ENCODE results near the gene ABHD17C. TPM values are rescaled to one million over a fixed set of nuclear protein-coding genes. Genes with fewer than 3 reads are reported as not detected.

The ABHD17C gene
- total and polyA plus RNA-seq, 2 of the 8 experiments (the other 6 are each of a cell fraction or from before 2014, with no cell fraction given), result 20.2 to 29.8 TPM

GRCh38 chr15:80694611-80695098, 455 bp upstream of the ABHD17C start:
- peak overlapping the region; percentile 54 for H4K5ac ChIP-seq (ENCODE audit: insufficient read length, low read depth, low read length)
- peak overlapping the region; percentile 63 for H2AFZ ChIP-seq (ENCODE audit: low read length)
- H3K23ac ChIP-seq (ENCODE audit: insufficient read length), result no peak overlapping the region
- H3K9me3 ChIP-seq (ENCODE audit: insufficient read depth in 2 of 2, low read depth in 1 of 2, low read length in 1 of 2), result no peaks in the 10 kb centered on the region
- peaks cover 3 to 28% of the 10 kb centered on the region in 2 experiments; a peak in 3 of 4 replicates for H3K79me2 ChIP-seq (ENCODE audit: control insufficient read depth in 1 of 2, insufficient read depth in 2 of 2, low read length in 2 of 2)
- H3K79me1 ChIP-seq (ENCODE audit: low read depth, low read length), result no peaks in the 10 kb centered on the region
- H2BK120ac ChIP-seq (replicated peaks; ENCODE audit: low read depth, low read length), result no peak overlapping the region
- no peaks in the 10 kb centered on the region for H3K36me3 ChIP-seq (ENCODE audit: control insufficient read depth in 2 of 4, insufficient read depth in 4 of 4, low read length in 3 of 4)
- peak overlapping the region; percentile 71; the same call in 1 of the 2 replicates for H3K18ac ChIP-seq (ENCODE audit: extremely low read depth, low read length)
- FAIRE-seq (no peak), DNase-seq (ENCODE audit: low read depth in 1 of 2, low spot score in 2 of 2) (peak in 1 of 2 experiments; percentile 63)
- H3K27ac ChIP-seq (ENCODE audit: low read depth, low read length), result no peak overlapping the region
- ChIA-PET CTCF (ENCODE audit: partially characterized antibody) (interaction anchor here (1.1 to 3.3 kb wide), 5 partner anchors 12 to 127 kb away, joined by 4 to 16 read pairs (median 9); no protein-coding TSS in a partner anchor), POLR2A (ENCODE audit: partially characterized antibody) (interaction anchor here (0.7 to 2.0 kb wide), 4 partner anchors 8 to 113 kb away, joined by 3 to 8 read pairs (median 3); partner anchors contain the start of gene CEMIP)
- no peak overlapping the region for H2BK12ac ChIP-seq (ENCODE audit: low read depth, low read length)
- H2BK5ac ChIP-seq (ENCODE audit: low read depth, low read length), result no peak overlapping the region
- peaks cover 0 to 5% of the 10 kb centered on the region in 2 experiments for H4K20me1 ChIP-seq (replicated peaks in 1 of 2; ENCODE audit: control insufficient read depth in 1 of 2, insufficient read depth in 2 of 2, low read length in 2 of 2)
- H3K4me2 ChIP-seq (ENCODE audit: insufficient read depth in 1 of 2, low read depth in 2 of 2, low read length in 2 of 2), result peak overlapping the region; percentile 61 to 64
- 13% methylated on average over 16 of the region's 47 CpGs; no CpG with 5 or more reads in 1 of the 2 experiments for WGBS, 2 experiments (ENCODE audit: extremely low coverage in 1 of 2, insufficient coverage in 1 of 2, insufficient read length in 1 of 2, insufficient replicate concordance in 2 of 2, low coverage in 1 of 2, low lambda C conversion rate in 2 of 2, missing lambda C conversion rate in 1 of 2)
- H3K27me3 ChIP-seq (replicated peaks in 1 of 4; ENCODE audit: control insufficient read depth in 3 of 4, extremely low read depth in 1 of 4, insufficient read depth in 3 of 4, low read length in 3 of 4), result peaks cover 0 to 22% (median 7%) of the 10 kb centered on the region in 4 experiments; a peak in 5 of 7 replicates
- H3K4ac ChIP-seq (replicated peaks; ENCODE audit: insufficient read length, low read depth, low read length), result no peak overlapping the region
- H2AK5ac ChIP-seq (ENCODE audit: low read depth, low read length), result no peak overlapping the region
- no peak overlapping the region for H3K56ac ChIP-seq (replicated peaks; ENCODE audit: insufficient read length, low read depth, low read length)
- peaks cover 15% of the 10 kb centered on the region for H3K23me2 ChIP-seq (ENCODE audit: low read depth, low read length)
- peaks cover 5 to 9% (median 8%) of the 10 kb centered on the region in 4 experiments; a peak in 5 of 7 replicates for H3K4me1 ChIP-seq (replicated peaks in 1 of 4; ENCODE audit: control insufficient read depth in 3 of 4, insufficient read depth in 4 of 4, low read length in 3 of 4)
- H3K9ac ChIP-seq (replicated peaks in 1 of 4; ENCODE audit: extremely low read depth in 1 of 4, low read depth in 3 of 4, low read length in 3 of 4), result peak overlapping the region; percentile 20 to 97 (median 46); a peak in 5 of 7 replicates
- H4K91ac ChIP-seq (replicated peaks; ENCODE audit: insufficient read length, low read length), result no peak overlapping the region
- peak overlapping the region; percentile 30 to 73 (median 60) for H3K4me3 ChIP-seq (ENCODE audit: extremely low read depth in 1 of 4, insufficient read depth in 2 of 4, low read depth in 3 of 4, low read length in 4 of 4)
- H2BK20ac ChIP-seq (ENCODE audit: low read length), result no peak overlapping the region
- 0 out of 2 replicates have a peak overlapping the region, but pooled peaks have one; percentile 90 for H4K8ac ChIP-seq (ENCODE audit: extremely low read depth, insufficient read depth, low read length)
- H3K14ac ChIP-seq (ENCODE audit: insufficient read length), result no peak overlapping the region
- H2BK15ac ChIP-seq (ENCODE audit: low read length), result no peak overlapping the region
- TF ChIP-seq PHF8 (conservative IDR thresholded peaks at IDR 0.05; ENCODE audit: low read depth, low read length) (0 out of 2 replicates have a peak, but pooled peaks have one; percentile 27), GABPA (IDR thresholded peaks at IDR 0.05; ENCODE audit: borderline replicate concordance, insufficient read depth, low read length) (no peak), KDM4A (IDR thresholded peaks at IDR 0.05; ENCODE audit: low read depth, low read length, severe bottlenecking) (peak; percentile 61)

All from H1 (cell line).